HEK293 (cell line): ENCODE measurements around the gene ARHGAP28.

ENCODE experiments used
- ZNF37A ChIP-seq: fragments of 450-650 bp; IDR thresholded peaks from 2 replicates; pipeline ENCODE4 v1.5.1; 2018; ENCODE audit warnings: missing biosample characterization, missing genetic modification characterization
- TF ChIP-seq, protein P1 (sequence below): sonication (generic); formaldehyde crosslinking; IDR thresholded peaks from 2 replicates; pipeline ENCODE4 v1.8.1; 2022; ENCODE audit warnings: mild to moderate bottlenecking, moderate library complexity, missing genetic modification reagents
- TF ChIP-seq, protein P2 (sequence below): fragments of 450-650 bp; formaldehyde crosslinking; IDR thresholded peaks from 2 replicates; pipeline ENCODE4 v1.5.1; 2017; ENCODE audit warnings: missing biosample characterization, missing genetic modification characterization

DNA sequence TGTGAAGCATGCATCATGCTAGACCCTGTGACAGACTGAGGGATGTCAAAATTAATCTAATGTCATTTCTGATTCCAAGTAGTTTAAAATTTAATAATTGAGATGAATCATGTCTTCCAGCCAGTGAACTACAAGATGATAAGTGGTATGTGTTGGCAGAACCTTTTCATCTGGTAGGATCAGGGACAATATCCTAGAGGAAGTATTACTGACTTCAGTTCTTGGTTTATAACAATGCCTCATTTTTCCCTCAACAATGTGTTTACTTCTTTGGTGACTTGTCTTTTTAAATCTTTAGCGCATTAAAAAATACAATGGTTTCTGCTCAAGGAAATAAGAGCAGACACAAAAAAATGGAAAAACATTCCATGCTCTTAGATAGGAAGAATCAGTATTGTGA is 69.4 kb downstream of the ARHGAP28 start:
- TF ChIP-seq ZNF37A (tag by site-specific recombination): no peak
- TF ChIP-seq, protein P1, sequence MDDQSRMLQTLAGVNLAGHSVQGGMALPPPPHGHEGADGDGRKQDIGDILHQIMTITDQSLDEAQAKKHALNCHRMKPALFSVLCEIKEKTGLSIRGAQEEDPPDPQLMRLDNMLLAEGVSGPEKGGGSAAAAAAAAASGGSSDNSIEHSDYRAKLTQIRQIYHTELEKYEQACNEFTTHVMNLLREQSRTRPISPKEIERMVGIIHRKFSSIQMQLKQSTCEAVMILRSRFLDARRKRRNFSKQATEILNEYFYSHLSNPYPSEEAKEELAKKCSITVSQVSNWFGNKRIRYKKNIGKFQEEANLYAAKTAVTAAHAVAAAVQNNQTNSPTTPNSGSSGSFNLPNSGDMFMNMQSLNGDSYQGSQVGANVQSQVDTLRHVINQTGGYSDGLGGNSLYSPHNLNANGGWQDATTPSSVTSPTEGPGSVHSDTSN (CRISPR knock-in tag): no peak
- TF ChIP-seq, protein P2, sequence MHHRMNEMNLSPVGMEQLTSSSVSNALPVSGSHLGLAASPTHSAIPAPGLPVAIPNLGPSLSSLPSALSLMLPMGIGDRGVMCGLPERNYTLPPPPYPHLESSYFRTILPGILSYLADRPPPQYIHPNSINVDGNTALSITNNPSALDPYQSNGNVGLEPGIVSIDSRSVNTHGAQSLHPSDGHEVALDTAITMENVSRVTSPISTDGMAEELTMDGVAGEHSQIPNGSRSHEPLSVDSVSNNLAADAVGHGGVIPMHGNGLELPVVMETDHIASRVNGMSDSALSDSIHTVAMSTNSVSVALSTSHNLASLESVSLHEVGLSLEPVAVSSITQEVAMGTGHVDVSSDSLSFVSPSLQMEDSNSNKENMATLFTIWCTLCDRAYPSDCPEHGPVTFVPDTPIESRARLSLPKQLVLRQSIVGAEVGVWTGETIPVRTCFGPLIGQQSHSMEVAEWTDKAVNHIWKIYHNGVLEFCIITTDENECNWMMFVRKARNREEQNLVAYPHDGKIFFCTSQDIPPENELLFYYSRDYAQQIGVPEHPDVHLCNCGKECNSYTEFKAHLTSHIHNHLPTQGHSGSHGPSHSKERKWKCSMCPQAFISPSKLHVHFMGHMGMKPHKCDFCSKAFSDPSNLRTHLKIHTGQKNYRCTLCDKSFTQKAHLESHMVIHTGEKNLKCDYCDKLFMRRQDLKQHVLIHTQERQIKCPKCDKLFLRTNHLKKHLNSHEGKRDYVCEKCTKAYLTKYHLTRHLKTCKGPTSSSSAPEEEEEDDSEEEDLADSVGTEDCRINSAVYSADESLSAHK (tag by site-specific recombination): no peak
